HG03442 (cell line): ENCODE measurements around the gene KRT28.
A peak's percentile ranks its signal among the peaks of the same experiment; 100 is the strongest.
"Not testable (repeated sequence)": the region's sequence is repeated elsewhere in the genome, so short reads cannot be mapped to it uniquely, and the experiment has no call there.

Source experiments
- ATAC-seq: cut with Tn5 transposase; IDR thresholded peaks from one replicate; pipeline ENCODE4 v1.9.1; 2021; ENCODE audit warnings: mild to moderate bottlenecking, moderate library complexity; ENCODE audit not compliant: unreplicated experiment

The KRT28 gene

DNA sequence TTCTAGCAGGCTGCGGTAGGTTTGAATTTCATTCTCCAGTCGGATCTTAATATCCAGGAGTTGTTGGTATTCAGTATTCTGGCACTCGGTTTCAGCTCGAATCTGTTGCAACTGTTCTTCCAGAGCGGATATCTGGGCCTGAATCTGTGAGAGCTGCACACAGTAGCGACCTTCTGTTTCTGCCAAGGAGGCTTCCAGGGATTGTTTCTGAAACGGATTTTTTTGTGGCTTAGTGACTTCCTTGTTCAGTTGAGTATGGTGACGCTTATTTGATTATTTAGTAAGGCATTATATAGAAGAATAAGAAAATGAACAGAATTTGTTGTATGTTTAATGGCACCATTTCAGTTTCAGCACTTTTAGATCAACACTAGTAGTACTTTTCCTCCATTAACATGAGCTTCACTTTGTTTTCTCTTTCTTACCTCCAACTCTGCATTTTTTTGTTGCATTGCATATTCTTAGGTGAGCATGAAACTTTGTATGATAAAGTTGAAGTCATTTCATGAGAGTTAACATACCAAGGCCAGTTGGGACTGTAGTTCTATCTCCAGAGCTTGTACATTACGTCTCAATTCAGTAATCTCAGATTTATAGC lies 19.9 kb upstream of the KRT28 start:
- ATAC-seq: no peak

DNA sequence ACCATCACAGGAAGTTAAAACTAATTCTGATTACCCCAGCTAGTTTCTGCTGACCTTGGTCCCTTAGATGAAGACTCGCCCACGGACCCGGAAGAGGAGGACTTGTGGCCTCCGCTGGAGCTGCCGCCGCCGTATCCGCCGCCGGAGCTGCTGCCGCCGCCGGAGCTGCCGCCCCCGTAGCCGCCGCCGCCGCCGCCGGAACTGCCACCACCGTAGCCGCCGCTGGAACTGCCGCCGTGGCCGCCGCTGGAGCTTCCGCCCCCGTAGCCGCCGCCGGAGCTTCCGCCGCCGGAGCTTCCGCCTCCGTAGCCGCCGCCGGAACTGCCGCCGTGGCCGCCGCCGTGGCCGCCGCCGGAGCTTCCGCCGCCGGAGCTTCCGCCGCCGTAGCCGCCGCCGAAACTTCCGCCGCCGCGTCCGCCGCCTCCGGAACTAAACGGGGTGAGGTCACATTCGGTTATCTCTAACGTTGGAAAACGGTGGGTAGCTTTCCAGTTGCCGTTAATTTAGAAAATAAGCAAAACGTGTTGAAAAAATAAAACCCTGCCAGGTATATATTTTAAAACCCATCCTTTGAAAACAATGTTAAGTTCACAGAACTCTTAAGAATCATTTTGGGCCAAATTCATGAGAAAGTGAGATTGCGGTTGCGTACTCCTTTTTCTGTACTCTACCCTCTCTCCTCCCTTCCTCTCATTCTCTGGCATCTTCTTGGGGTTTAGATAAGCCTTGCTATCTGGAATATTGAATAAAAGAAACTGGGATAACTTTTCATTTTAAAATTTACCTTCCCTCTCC lies 19.2 kb upstream of the KRT28 start:
- peak; percentile 77 for ATAC-seq

DNA sequence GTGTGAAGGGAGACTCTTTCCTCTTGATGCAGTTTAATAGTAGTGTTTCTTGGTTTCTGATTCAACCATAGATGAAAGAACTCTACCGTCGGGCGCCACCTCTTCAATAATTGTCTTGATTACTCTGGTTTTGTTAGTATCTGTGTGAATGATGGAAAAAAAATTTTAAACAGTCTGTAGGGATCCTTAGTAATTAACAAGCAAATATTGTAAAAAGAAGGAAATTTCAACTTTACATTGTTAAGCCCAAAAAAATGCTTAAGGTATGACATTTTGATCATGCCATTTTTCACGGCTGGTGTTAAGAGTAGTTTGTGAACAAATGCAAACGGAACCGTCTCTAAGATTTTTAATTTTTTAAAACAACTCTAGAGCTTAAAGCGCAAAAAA lies 18.6 kb upstream of the KRT28 start:
- ATAC-seq: no peak

DNA sequence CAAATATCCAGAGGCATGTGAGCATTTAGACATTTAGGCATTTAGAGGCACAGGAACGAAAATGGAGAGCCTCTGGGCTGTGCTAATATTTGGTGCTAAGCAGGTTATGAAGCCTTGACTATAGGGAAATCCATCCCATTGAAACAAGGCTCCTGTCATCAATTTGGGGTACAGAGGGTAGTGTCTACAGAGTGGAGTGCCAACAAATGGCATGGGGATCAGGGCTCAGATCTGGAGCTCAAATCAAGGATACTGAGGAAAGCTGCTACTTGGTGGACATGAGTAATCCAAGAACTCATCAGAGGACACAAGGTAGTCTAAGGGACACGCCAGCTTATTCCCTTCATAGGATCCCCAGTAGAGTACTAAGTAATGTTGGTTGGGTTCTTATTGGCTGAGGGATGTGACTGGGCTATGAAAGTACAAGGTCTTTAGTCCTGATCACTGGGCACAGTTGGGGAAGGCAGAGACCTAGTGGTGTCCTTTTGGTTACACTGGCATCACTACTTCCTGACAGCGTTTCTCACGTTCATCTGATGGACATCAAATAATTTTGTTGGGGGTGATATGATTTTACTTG lies 17.4 kb upstream of the KRT28 start:
- ATAC-seq: no peak

DNA sequence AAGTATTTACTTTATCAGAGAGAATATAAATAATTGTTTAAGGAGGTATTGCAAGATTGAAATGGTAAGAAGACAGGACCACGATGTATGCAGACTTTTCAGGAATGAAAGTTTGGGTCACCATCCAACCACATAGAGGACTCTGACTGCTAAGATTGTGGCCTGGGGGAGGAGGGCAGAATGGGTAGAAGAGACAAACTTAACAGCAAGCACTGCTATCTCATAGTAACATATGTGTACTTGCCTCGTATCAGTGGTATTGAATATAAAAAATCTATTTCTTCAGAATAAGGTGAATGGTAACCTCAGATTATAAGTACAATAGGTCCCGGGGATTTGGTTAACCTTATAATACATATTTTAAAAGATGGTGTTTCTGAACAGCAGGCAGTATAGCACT lies 16.8 kb upstream of the KRT28 start:
- ATAC-seq: no peak

DNA sequence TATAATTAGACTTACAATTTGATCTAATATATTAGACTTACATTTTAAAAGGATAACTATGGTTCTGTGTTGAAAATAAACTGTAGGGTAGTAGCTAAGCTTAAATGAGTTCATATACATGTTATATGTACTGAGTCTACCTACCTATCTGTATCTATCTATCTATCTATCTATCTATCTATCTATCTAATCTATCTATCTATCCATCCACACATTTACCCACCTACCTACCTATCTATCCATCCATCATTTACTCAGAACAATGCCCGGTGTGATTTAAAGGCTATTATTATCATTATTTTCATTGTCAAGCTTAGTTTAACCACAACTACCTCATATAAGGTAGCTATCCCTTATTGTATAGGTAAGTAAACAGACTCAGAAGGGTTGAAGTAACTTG lies 15.6 kb upstream of the KRT28 start:
- no peak for ATAC-seq

DNA sequence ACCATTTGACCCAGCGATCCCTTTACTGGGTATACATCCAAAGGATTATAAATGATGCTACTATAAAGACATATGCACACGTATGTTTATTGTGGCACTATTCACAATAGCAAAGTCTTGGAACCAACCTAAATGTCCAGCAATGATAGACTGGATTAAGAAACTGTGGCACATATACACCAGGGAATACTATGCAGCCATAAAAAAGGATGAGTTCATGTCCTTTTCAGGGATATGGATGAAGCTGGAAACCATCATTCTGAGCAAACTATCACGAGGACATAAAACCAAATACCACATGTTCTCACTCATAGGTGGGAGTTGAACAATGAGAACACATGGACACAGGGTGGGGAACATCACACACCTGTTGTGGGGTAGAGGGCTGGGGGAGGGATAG lies 14.9 kb upstream of the KRT28 start:
- ATAC-seq: not testable (repeated sequence)

DNA sequence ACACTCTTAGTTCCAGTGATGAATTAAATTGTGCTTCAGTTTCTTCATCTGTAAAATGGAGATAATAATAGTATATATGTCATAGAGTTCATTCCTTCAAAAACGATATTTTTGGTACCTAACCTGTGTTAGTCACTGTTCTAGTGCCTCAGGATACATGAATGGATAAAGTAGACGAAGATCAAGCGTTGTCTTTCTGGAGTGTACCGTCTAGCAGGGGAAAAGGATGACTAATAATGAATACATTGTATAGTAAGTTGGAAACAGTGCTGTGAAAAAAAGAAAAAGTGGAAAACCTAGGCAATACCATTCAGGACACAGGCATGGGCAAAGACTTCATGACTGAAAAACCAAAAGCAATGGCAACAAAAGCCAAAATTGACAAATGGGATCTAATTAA lies 14.0 kb upstream of the KRT28 start:
- no peak for ATAC-seq

DNA sequence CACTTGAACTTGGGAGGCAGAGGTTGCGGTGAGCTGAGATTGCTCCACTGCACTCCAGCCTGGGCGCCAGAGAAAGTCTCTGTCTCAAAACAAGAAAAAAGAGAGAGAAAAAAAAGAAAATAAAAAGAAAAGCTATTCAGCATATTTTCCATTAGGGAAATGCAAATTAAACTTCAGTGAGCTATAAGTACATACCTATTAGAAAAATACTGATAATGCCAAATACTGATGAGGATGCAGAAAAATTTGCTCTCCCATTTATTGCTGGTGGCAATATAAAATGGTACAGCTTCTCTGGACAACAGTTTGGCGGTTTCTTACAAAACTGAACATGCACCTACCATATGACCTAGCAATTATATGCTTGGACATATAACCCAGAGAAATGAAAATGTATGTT lies 12.9 kb upstream of the KRT28 start:
- no peak for ATAC-seq

DNA sequence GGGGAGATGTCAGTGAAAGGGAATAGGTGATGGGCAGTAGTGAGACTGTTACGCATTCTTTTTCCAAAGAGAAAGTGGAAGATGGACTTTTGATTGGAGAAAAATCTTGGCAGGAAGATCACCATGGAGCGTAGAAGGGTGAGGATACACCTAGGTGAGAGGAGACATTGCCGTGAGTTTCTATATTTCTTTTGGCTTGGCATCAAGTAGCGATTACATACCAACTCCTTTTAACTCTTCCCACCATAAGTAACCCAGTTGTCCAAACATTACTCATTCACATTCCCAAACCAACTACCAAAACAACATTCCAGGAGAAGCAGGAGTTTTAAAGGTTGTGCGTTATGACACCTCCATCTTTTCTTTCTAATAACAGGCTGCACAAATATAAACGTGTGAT lies 10.7 kb upstream of the KRT28 start:
- ATAC-seq: no peak

DNA sequence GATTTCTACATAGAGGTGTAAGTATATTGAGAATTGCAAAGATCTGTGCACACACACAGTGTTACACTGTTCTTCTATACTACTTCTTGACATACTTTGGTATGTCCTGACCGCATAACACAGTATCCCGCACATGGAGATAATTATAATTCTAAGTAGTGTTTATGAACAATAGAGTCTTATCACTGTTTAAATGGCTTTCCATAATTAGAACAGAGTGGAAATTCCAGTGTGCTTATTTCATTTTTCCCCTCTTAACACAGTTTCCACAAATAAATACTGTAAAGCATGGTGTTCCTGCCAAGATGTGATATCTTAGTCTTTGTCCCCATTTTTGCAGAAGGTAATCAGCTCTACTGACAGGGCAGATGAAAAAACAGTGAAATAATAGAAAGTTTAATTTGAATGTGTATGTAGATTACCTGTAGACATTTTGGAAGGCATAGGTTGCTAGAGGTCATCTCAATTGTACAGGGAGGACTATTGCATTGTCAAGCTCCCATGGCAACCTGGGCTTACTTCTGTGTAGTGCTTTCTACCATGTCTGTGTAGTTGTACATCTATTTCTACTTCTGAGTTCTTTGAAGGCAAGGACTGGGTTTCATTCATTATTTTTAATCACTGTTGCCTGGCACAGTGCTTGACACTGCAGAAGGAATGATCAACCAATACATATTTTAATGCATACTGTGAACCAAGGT lies 10.1 kb upstream of the KRT28 start:
- no peak for ATAC-seq

DNA sequence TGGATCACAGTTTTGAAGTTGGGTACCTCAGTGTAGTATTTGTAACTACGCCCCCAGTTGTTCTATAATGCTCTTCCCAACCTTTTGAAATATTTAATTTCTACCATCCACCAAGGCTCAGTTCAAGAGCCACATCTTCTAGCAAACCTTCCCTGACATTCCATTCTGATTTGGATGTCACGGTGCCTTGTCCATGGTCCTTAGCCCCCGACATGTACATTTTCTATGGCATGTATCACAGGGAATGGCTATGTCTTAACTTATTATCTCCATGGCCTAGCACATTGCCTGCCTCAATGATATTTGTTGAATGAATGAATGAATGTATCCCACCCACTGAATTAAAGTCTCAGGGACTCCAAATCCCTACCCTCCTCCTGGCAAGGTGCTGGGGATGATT lies 6.4 kb upstream of the KRT28 start:
- ATAC-seq: no peak

DNA sequence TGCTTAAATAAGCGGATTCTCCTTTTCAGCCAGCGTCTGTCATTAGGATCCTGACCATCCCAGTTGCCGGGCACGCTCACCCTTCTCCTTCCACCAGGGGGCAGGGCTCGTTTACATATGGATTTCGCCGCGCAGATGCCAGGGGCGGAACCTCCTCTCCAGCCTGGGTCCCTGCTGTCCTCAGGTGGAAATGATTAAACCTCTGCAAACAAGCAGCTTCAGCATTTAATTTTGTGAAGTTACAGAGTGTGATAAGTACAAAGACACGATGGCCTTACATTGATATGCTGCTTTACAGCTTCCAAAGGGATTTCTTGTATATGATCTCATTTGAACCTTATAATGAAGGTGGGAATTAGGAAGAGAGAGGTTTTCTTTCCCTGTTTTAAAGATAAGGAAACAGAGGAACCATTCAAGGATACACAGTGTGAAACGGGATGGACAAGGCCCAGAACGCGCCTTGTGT lies 3.9 kb upstream of the KRT28 start:
- no peak for ATAC-seq

DNA sequence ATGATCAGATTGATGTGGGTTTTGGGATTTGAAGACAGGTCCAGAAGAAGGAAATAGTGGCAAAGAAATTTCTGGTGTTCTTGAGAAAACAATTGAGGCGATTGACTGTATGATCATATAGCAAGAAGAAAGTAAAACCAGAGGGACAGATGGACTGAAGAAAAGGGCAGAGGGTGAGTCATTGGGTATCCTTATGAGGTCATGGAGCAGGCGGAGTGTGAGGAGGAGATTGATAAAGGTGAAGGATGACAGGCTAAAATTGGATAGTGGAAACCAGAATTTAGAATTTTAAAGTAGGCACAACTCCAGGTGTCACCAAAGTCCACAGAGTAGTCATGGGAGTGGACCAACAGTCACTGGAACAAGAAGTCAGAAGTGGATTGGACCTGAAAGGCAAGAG lies 1.4 kb upstream of the KRT28 start:
- no peak for ATAC-seq

DNA sequence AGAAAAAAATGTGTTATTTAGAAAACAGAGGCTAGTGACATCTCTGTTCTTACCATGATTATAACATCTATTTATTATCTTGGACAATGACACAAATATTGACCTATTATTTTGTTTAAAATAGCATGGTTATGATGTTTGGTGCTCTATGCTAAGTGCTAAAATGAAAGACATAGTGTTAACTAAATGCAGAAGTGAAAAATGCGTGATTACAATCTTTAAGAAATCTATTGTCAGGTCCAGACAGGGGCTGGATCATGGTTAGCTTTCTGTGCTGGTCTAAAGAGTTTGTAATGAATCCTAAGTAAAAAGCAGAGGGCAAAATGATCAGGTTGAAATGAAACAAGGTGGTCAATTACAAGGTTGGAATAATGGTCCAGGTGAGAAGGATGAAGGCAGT lies 622 bp upstream of the KRT28 start:
- ATAC-seq: no peak

DNA sequence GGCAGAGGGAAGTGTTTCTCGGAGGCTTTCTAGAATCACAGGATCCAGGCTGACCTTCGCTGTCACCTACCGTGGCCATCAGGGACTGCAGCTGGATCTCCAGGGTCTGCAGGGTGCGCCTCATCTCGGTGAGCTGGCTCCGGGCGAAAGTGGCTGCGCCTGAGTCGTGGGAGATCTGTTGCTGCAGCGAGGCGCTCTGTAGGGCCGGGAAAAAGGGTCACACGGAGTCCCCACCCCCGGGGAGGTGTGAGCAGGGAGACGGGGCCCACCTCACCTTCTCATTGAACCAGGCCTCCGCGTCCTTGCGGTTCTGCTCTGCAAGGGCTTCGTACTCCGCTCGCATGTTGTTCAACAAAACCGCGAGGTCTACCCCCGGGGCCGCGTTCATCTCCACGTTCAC lies 2.9 kb downstream of the KRT28 start:
- no peak for ATAC-seq

DNA sequence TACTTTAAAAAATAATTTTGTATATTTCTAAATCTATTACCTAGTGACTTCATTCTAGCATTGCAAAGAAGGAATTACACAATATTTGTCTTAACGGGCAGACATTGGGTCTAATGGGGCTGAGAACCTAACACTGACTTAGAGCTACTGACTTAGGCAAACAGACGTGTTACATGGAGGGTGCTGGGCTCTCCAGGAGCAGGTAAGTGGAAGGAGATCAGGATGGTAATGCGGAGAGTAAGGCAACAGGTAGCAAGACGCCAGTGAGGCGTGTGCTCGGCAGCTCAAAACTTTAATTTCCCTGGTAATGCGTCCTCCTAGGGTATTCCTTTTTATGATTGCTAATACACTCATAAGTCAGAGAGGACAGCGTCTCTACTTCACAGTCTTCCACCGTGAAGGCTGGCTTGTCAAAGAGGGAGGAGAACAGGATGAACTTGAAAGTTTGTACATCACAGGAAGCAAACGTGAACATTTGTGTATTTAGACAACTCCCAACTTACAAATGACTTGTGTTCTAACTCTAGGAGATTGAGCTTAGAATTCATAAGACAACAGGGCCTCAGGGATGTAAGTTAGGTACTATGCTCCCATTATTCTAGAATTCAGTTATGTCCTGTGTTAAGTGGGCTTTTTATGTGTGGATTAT lies 4.6 kb downstream of the KRT28 start:
- ATAC-seq: no peak

DNA sequence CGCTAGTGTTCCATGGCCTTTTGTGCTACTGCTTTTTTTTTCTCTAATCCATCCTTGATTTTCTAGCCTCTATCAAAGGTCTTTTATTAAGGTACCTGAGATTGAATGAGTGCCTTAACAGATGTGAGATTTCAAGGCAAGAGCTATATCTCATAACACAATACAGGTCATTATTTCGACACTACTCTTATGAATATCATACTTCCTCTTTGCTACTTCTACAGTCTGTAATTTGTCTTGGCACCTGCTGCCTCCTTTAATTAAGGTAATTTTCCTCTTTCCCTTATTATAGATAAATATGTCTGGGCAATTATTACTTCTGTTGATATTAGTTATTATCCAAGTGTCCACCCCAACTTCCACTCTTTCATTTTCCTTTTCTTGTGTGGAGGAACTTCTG lies 5.3 kb downstream of the KRT28 start:
- ATAC-seq: no peak

DNA sequence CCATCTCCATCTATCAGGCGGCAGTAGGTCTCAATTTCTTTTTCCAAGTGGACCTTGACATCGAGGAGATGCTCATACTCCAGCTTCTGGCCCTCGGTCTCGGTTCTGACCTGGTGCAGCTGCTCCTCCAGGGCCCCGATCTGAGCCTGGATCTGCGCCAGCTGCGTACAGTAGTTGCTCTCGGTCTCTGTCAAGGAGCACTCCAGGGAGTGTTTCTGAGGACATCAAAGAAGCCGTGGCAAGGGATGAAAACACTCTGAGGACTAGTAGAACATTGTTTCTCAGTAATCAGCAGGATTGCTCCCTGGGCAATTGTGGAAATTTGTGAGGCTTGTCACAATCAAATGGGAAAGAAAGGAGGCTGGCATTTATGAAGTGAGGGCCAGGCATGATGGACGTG lies 5.9 kb downstream of the KRT28 start:
- ATAC-seq: no peak

DNA sequence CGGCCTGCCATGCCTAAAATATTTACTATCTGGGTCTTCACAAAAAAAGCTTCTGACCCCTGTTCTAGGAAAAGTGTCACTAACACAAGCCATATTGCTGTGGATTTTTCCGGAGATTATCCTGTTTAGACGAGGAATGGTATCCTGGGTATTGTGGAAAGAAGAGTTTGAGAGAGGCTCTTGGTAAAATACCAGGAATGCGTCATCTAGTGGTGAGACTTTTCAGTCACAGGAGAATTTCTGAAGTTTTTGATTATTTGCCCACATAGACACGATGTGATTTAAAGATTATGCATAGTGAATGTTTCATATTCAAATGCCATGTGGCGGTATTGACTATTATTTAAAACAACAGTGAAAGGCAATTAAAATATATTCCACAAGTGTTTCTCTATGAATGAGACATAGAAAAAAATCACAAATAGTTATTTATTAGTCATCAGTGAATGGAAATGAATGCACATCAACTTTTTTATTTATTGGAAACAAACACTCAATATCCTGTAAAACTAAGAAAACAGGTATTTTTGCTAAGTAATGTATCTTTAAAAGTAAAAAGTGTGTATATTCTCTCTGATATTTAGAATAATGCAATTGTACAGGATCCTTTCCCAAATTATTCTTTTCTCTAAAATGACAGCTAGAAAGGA lies 7.8 kb downstream of the KRT28 start:
- ATAC-seq: no peak

DNA sequence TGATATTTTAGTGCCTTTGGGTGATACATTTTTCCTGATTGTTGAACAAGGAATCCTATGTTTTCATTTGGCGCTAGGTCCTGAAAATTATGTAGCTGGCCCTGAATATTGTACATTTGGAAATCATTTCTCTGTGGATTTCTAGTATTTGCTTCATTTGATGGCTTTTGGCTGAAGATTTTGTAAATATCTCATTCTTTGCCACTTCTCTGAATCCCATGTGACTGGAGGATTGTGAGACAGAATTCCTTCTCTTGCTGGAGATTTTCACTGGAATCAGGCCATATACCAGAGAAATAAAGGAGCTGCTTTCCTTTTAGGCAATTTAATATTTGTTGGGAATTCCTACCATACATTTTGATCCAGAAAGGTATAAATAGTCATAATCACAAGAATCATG lies 8.6 kb downstream of the KRT28 start:
- no peak for ATAC-seq
